Upper lobe of left lung (tissue), 4 donors: Measurements from ENCODE around the gene HHAT.

Experiments
- POLR2A ChIP-seq, 4 donors: fragments of 450-650 bp; IDR thresholded peaks; one replicate each; pipeline ENCODE4 v1.5.1; 2016 to 2017; ENCODE audit warnings: antibody characterized with exemption in 4 of 4, mild to moderate bottlenecking in 2 of 4
- TF ChIP-seq, protein P1 (sequence below), 6 experiments: fragments of 450-650 bp in 4 of 6; fragments of 200-600 bp in 2 of 6; sonication (generic) in 2 of 6; IDR thresholded peaks; one replicate each; pipeline ENCODE4 v1.5.1; 2016 to 2019; ENCODE audit warnings: antibody characterized with exemption in 6 of 6

DNA sequence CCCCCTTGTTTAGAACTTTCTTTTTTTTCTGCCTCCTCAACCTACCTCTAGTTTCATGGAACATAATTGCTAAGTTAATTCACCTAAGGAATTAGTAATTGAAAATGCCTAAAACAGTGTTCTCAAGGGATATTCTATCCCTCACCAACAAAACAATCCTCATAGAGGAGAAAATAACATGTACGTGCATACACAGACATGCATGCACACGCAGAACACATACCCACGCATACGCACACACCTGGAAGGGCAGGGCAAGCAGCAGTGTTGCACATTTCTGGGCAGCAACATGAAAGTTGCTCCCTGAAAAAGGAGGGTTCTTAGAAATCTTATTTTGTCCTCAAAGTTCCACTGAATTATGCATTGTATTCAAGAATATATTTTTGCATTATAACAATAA, 76.6 kb downstream of the HHAT start:
- TF ChIP-seq, protein P1, sequence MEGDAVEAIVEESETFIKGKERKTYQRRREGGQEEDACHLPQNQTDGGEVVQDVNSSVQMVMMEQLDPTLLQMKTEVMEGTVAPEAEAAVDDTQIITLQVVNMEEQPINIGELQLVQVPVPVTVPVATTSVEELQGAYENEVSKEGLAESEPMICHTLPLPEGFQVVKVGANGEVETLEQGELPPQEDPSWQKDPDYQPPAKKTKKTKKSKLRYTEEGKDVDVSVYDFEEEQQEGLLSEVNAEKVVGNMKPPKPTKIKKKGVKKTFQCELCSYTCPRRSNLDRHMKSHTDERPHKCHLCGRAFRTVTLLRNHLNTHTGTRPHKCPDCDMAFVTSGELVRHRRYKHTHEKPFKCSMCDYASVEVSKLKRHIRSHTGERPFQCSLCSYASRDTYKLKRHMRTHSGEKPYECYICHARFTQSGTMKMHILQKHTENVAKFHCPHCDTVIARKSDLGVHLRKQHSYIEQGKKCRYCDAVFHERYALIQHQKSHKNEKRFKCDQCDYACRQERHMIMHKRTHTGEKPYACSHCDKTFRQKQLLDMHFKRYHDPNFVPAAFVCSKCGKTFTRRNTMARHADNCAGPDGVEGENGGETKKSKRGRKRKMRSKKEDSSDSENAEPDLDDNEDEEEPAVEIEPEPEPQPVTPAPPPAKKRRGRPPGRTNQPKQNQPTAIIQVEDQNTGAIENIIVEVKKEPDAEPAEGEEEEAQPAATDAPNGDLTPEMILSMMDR (IDR thresholded peaks at IDR 0.05), result no peak
- TF ChIP-seq POLR2A (IDR thresholded peaks at IDR 0.05), result no peak
